Measurements from ENCODE around the gene MAFG.

Gene MAFG

GRCh38 chr17:81939881-81940385, 12.4 kb upstream of the MAFG start:
- peak; percentile 66 for DNase-seq (ENCODE audit: low spot score)

- no peak for DNase-seq (ENCODE audit: low spot score)
These were observed 11.7 kb upstream of the MAFG start for GRCh38 chr17:81939218-81939617.

GRCh38 chr17:81935709-81936084, 8.2 kb upstream of the MAFG start:
- DNase-seq (ENCODE audit: low spot score), result no peak

- no peak for DNase-seq (ENCODE audit: low spot score)
These were observed 7.5 kb upstream of the MAFG start for GRCh38 chr17:81934850-81935708.

GRCh38 chr17:81934098-81934757, 6.7 kb upstream of the MAFG start:
- no peak for DNase-seq (ENCODE audit: low spot score)

GRCh38 chr17:81933178-81933699, 5.7 kb upstream of the MAFG start:
- DNase-seq (ENCODE audit: low spot score), result no peak

- DNase-seq (ENCODE audit: low spot score), result no peak
These were observed 4.9 kb upstream of the MAFG start for GRCh38 chr17:81932333-81932983.

- DNase-seq (ENCODE audit: low spot score), result no peak
These were observed 4.2 kb upstream of the MAFG start for GRCh38 chr17:81931557-81932332.

- DNase-seq (ENCODE audit: low spot score), result no peak
These were observed 3.6 kb upstream of the MAFG start for GRCh38 chr17:81931189-81931556.

- no peak for DNase-seq (ENCODE audit: low spot score)
These were observed 2.9 kb upstream of the MAFG start for GRCh38 chr17:81930142-81931125.

GRCh38 chr17:81929253-81930141, 2.0 kb upstream of the MAFG start:
- no peak for DNase-seq (ENCODE audit: low spot score)

- no peak for DNase-seq (ENCODE audit: low spot score)
These were observed 1.2 kb upstream of the MAFG start for GRCh38 chr17:81928544-81929252.

GRCh38 chr17:81927152-81927652, 333 bp downstream of the MAFG start:
- no peak for DNase-seq (ENCODE audit: low spot score)

GRCh38 chr17:81926451-81927151, 934 bp downstream of the MAFG start:
- peak; percentile 85 for DNase-seq (ENCODE audit: low spot score)

- DNase-seq (ENCODE audit: low spot score), result no peak
These were observed 1.6 kb downstream of the MAFG start for GRCh38 chr17:81925860-81926450.

- no peak for DNase-seq (ENCODE audit: low spot score)
These were observed 2.7 kb downstream of the MAFG start for GRCh38 chr17:81924557-81925532.
